Renal pelvis (tissue), 4 donors: ENCODE data around the gene BIRC2. TPM values are rescaled to one million over a fixed set of nuclear protein-coding genes. Genes with fewer than 3 reads are reported as not detected.
A peak's percentile ranks its signal among the peaks of the same experiment; 100 is the strongest.
"Not testable (repeated sequence)": the region's sequence is repeated elsewhere in the genome, so short reads cannot be mapped to it uniquely, and the experiment has no call there.

ENCODE experiments used
- DNase-seq: peaks from one replicate; pipeline ENCODE4 v3.0.0-alpha.2; 2013
- polyA plus RNA-seq, 3 donors: library from polyadenylated mRNA; unstranded; fragments of 120-200 nt; gene quantifications; one replicate each; pipeline ENCODE4 v1.2.1, GENCODE V29; 2013; ENCODE audit not compliant: insufficient read length in 3 of 3

Gene BIRC2
- polyA plus RNA-seq, 3 donors = 70.0 to 78.2 (median 75.9) TPM

GRCh38 chr11:102364991-102365390, 18.0 kb downstream of the BIRC2 start:
- DNase-seq = no peak

- no peak for DNase-seq
Observed at GRCh38 chr11:102367364-102367763, 20.4 kb downstream of the BIRC2 start.

GRCh38 chr11:102368472-102368871, 21.5 kb downstream of the BIRC2 start:
- no peak for DNase-seq

- not testable (repeated sequence) for DNase-seq
Observed at GRCh38 chr11:102374633-102375424, 27.8 kb downstream of the BIRC2 start.

GRCh38 chr11:102375720-102376399, 28.8 kb downstream of the BIRC2 start:
- no peak for DNase-seq

GRCh38 chr11:102377891-102378290, 30.9 kb downstream of the BIRC2 start:
- DNase-seq = no peak

GRCh38 chr11:102378818-102379217, 31.8 kb downstream of the BIRC2 start:
- no peak for DNase-seq

GRCh38 chr11:102382384-102382783, 35.4 kb downstream of the BIRC2 start:
- no peak for DNase-seq

- DNase-seq = no peak
Observed at GRCh38 chr11:102383839-102384238, 36.8 kb downstream of the BIRC2 start.

GRCh38 chr11:102384419-102385079, 37.5 kb downstream of the BIRC2 start:
- DNase-seq = no peak

- DNase-seq = peak; percentile 19
Observed at GRCh38 chr11:102385085-102386007, 38.3 kb downstream of the BIRC2 start.

- no peak for DNase-seq
Observed at GRCh38 chr11:102386136-102386734, 39.2 kb downstream of the BIRC2 start.

GRCh38 chr11:102387043-102387781, 40.2 kb downstream of the BIRC2 start:
- no peak for DNase-seq

- no peak for DNase-seq
Observed at GRCh38 chr11:102389253-102389652, 42.2 kb downstream of the BIRC2 start.

GRCh38 chr11:102390667-102391465, 43.9 kb downstream of the BIRC2 start:
- peak; percentile 31 for DNase-seq

GRCh38 chr11:102391549-102392237, 44.7 kb downstream of the BIRC2 start:
- no peak for DNase-seq

- DNase-seq = no peak
Observed at GRCh38 chr11:102393272-102393730, 46.3 kb downstream of the BIRC2 start.

- no peak for DNase-seq
Observed at GRCh38 chr11:102395720-102396393, 48.8 kb downstream of the BIRC2 start.
